ENCODE data around the gene CSNK1G1. TPM values are rescaled to one million over a fixed set of nuclear protein-coding genes. Genes with fewer than 3 reads are reported as not detected.

CSNK1G1 gene
- total RNA-seq, 1 donor from 2014 or later, result 37.0 TPM

GRCh38 chr15:64187396-64188191, 168.4 kb downstream of the CSNK1G1 start:
- Histone ChIP-seq H3K9ac (ENCODE audit: low read length) (no peak overlapping the region), H2AFZ (ENCODE audit: low read depth, low read length) (no peak overlapping the region), H3K4me1 (ENCODE audit: insufficient read depth, low read length) (no peaks in the 10 kb centered on the region), H3K27ac (ENCODE audit: low read depth, low read length) (no peak overlapping the region), H3K4me3 (ENCODE audit: insufficient read depth, low read depth, low read length) (no peak overlapping the region), H3K9me3 (ENCODE audit: insufficient read depth, low read depth, low read length) (no peaks in the 10 kb centered on the region), H3K4me2 (ENCODE audit: low read length) (no peak overlapping the region), H3K27me3 (ENCODE audit: insufficient read depth, low read length) (no peaks in the 10 kb centered on the region), H3K36me3 (ENCODE audit: insufficient read depth, low read length) (peaks cover 11% of the 10 kb centered on the region), H4K20me1 (ENCODE audit: insufficient read depth, low read length) (no peaks in the 10 kb centered on the region), H3K79me2 (ENCODE audit: insufficient read depth, low read length) (no peaks in the 10 kb centered on the region)
- Mint-ChIP-seq H3K36me3 (ENCODE audit: low read depth, unreplicated experiment) (peaks cover 5% of the 10 kb centered on the region), H3K27ac (ENCODE audit: unreplicated experiment) (no peak overlapping the region), H3K4me1 (ENCODE audit: low read depth, unreplicated experiment) (no peaks in the 10 kb centered on the region), H3K4me3 (ENCODE audit: unreplicated experiment) (no peak overlapping the region), H3K9me3 (ENCODE audit: unreplicated experiment) (no peaks in the 10 kb centered on the region), H3K27me3 (ENCODE audit: low read depth, unreplicated experiment) (no peaks in the 10 kb centered on the region)
- FAIRE-seq (no peak), DNase-seq (ENCODE audit: low read depth) (no peak)
- no peak for TF ChIP-seq CTCF (IDR thresholded peaks at IDR 0.05; ENCODE audit: insufficient read depth, low read depth, low read length)
- no peak for TF ChIP-seq EZH2 (IDR thresholded peaks at IDR 0.05; ENCODE audit: insufficient read depth, low read length)

GRCh38 chr15:64185146-64185911, 170.6 kb downstream of the CSNK1G1 start:
- Histone ChIP-seq H3K9ac (ENCODE audit: low read length) (no peak overlapping the region), H3K79me2 (ENCODE audit: insufficient read depth, low read length) (no peaks in the 10 kb centered on the region), H3K4me1 (ENCODE audit: insufficient read depth, low read length) (no peaks in the 10 kb centered on the region), H4K20me1 (ENCODE audit: insufficient read depth, low read length) (no peaks in the 10 kb centered on the region), H2AFZ (ENCODE audit: low read depth, low read length) (no peak overlapping the region), H3K27ac (ENCODE audit: low read depth, low read length) (no peak overlapping the region), H3K4me3 (ENCODE audit: insufficient read depth, low read depth, low read length) (no peak overlapping the region), H3K4me2 (ENCODE audit: low read length) (no peak overlapping the region), H3K9me3 (ENCODE audit: insufficient read depth, low read depth, low read length) (no peaks in the 10 kb centered on the region), H3K36me3 (ENCODE audit: insufficient read depth, low read length) (peaks cover 11% of the 10 kb centered on the region), H3K27me3 (ENCODE audit: insufficient read depth, low read length) (no peaks in the 10 kb centered on the region)
- H3K27ac Mint-ChIP-seq (ENCODE audit: unreplicated experiment), result no peak overlapping the region
- FAIRE-seq, result no peak
- no peaks in the 10 kb centered on the region for H3K27me3 Mint-ChIP-seq (ENCODE audit: low read depth, unreplicated experiment)
- H3K9me3 Mint-ChIP-seq (ENCODE audit: unreplicated experiment), result no peaks in the 10 kb centered on the region
- TF ChIP-seq EZH2 (IDR thresholded peaks at IDR 0.05; ENCODE audit: insufficient read depth, low read length) (no peak), CTCF (IDR thresholded peaks at IDR 0.05; ENCODE audit: insufficient read depth, low read depth, low read length) (no peak)
- H3K4me1 Mint-ChIP-seq (ENCODE audit: low read depth, unreplicated experiment), result peaks cover under 1% of the 10 kb centered on the region
- DNase-seq (ENCODE audit: low read depth), result no peak
- peaks cover 9% of the 10 kb centered on the region for H3K36me3 Mint-ChIP-seq (ENCODE audit: low read depth, unreplicated experiment)
- no peak overlapping the region for H3K4me3 Mint-ChIP-seq (ENCODE audit: unreplicated experiment)
